Suprapubic skin (tissue), 4 donors: ENCODE results near the gene DRG2. TPM values are rescaled to one million over a fixed set of nuclear protein-coding genes. Genes with fewer than 3 reads are reported as not detected.

Source experiments
- DNase-seq, 2 donors: peaks; one replicate each; pipeline ENCODE4 v3.0.0-alpha.2; 2019; ENCODE audit warnings: low spot score in 2 of 2
- H3K27ac ChIP-seq: fragments of 200-600 bp; sonication (generic); one replicate; pipeline ENCODE4 v1.5.1; 2019
- H3K27me3 ChIP-seq: fragments of 200-600 bp; sonication (generic); one replicate; pipeline ENCODE4 v1.5.1; 2019
- H3K36me3 ChIP-seq: fragments of 200-600 bp; sonication (generic); one replicate; pipeline ENCODE4 v1.5.1; 2019
- H3K4me1 ChIP-seq: fragments of 200-600 bp; sonication (generic); one replicate; pipeline ENCODE4 v1.5.1; 2019
- H3K4me3 ChIP-seq: fragments of 200-600 bp; sonication (generic); one replicate; pipeline ENCODE4 v1.5.1; 2019; ENCODE audit warnings: mild to moderate bottlenecking
- H3K9me3 ChIP-seq: fragments of 200-600 bp; sonication (generic); one replicate; pipeline ENCODE4 v1.5.1; 2019
- EP300 ChIP-seq: sonication (generic); formaldehyde crosslinking; IDR thresholded peaks from one replicate; pipeline ENCODE4 v1.6.1; 2017; ENCODE audit warnings: antibody characterized with exemption
- POLR2A ChIP-seq, 2 donors: fragments of 450-650 bp; IDR thresholded peaks; one replicate each; pipeline ENCODE4 v1.6.1; 2017; ENCODE audit warnings: antibody characterized with exemption in 2 of 2, mild to moderate bottlenecking in 2 of 2, moderate library complexity in 2 of 2
- POLR2AphosphoS5 ChIP-seq, 3 donors: sonication (generic); formaldehyde crosslinking; IDR thresholded peaks; one replicate each; pipeline ENCODE4 v1.6.1; 2017; ENCODE audit warnings: antibody characterized with exemption in 3 of 3
- WGBS: methylation state at CpG from one replicate; pipeline ENCODE4 v1.1.5; 2018; 5-methylcytosine and 5-hydroxymethylcytosine counted together
- total RNA-seq, 4 donors: library from RNA; depleted of rRNA; stranded (reverse); fragments of >200 nt; gene quantifications; one replicate each; pipeline ENCODE4 v1.1.0, GENCODE V29; 2016
- TF ChIP-seq, protein P1 (sequence below), 2 donors: fragments of 200-600 bp in 1 of 2; fragments of 450-650 bp in 1 of 2; sonication (generic) in 1 of 2; IDR thresholded peaks; one replicate each; pipeline ENCODE4 v1.5.1; 2016 to 2019; ENCODE audit warnings: antibody characterized with exemption in 2 of 2, mild to moderate bottlenecking in 1 of 2, moderate library complexity in 1 of 2

Gene DRG2
- total RNA-seq, 4 donors from 2014 or later: 34.6 to 44.0 (median 37.9) TPM

DNA sequence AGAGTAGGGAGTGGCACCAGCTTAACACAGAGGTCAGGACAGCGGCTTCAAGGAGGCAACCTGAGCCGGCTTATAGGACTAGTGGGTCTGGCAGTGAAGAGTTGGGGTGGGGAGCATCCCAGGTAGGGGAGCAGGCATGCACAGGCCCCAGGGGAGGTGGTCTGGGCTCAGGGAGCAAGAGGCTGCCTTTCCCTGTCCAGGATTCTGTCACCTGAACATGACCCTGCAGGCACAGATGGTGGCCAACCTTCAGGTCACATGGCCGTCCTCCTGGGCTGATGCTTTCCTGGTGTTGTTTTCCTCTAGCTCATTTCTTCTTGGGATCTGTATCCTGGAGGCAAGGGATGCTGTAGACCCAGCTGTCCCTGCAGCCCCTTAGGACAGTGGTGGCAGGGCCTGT, 17.3 kb downstream of the DRG2 start:
- WGBS: 85% methylated on average over 3 of the region's 3 CpGs
- DNase-seq: no peak
- Histone ChIP-seq H3K36me3 (peaks cover 72% of the 10 kb centered on the region), H3K27ac (no peak overlapping the region), H3K4me3 (no peak overlapping the region), H3K27me3 (no peaks in the 10 kb centered on the region), H3K9me3 (no peaks in the 10 kb centered on the region), H3K4me1 (no peaks in the 10 kb centered on the region)
- TF ChIP-seq EP300 (no peak), POLR2AphosphoS5 (IDR thresholded peaks at IDR 0.05) (no peak), POLR2A (IDR thresholded peaks at IDR 0.05) (no peak)

DNA sequence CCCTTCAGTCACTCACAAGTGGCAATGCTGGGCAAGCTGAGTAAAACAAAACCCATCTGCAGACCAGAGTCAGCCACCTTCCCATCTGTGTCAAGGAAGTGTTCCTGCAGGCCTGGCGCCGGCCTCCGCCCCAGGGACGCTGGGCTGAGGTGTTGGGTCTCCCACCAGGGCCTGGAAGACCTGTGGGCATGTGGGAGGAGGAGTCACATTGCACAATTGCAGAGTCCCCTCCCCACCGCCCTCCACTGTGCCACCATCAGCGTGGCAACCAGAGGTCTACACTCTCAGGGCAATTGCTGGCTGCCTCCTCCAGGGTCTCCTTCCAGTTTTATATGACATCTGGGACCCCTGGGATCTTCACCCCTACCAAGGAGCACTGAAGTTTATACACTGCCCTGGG, 17.8 kb downstream of the DRG2 start:
- Histone ChIP-seq H3K27ac (no peak overlapping the region), H3K4me1 (no peaks in the 10 kb centered on the region), H3K9me3 (no peaks in the 10 kb centered on the region), H3K36me3 (peaks cover 66% of the 10 kb centered on the region), H3K4me3 (no peak overlapping the region), H3K27me3 (no peaks in the 10 kb centered on the region)
- no peak for DNase-seq
- TF ChIP-seq POLR2AphosphoS5 (IDR thresholded peaks at IDR 0.05) (no peak), EP300 (no peak), POLR2A (IDR thresholded peaks at IDR 0.05) (no peak)
- TF ChIP-seq, protein P1, sequence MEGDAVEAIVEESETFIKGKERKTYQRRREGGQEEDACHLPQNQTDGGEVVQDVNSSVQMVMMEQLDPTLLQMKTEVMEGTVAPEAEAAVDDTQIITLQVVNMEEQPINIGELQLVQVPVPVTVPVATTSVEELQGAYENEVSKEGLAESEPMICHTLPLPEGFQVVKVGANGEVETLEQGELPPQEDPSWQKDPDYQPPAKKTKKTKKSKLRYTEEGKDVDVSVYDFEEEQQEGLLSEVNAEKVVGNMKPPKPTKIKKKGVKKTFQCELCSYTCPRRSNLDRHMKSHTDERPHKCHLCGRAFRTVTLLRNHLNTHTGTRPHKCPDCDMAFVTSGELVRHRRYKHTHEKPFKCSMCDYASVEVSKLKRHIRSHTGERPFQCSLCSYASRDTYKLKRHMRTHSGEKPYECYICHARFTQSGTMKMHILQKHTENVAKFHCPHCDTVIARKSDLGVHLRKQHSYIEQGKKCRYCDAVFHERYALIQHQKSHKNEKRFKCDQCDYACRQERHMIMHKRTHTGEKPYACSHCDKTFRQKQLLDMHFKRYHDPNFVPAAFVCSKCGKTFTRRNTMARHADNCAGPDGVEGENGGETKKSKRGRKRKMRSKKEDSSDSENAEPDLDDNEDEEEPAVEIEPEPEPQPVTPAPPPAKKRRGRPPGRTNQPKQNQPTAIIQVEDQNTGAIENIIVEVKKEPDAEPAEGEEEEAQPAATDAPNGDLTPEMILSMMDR (IDR thresholded peaks at IDR 0.05): no peak
- 82% methylated on average over 6 of the region's 6 CpGs for WGBS

DNA sequence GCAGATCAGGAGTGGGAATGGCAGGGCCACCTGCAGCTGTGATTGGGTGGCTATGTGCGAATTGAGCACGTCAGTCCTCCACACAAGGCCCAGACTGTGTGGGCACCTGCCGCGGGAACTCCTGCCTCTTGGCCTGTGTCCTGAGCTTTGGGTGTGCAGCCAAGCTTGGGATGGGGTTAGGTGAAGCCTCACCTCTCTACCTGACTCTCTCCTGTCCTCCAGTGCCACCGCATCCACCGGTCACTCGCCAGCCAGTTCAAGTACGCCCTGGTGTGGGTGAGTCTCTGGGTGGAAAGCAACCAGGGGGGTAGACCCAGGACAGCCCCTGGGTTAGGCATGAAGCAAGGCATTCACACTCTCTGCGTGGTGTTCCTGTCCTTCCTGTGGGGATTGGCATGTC, 18.5 kb downstream of the DRG2 start:
- Histone ChIP-seq H3K27me3 (no peaks in the 10 kb centered on the region), H3K4me1 (no peaks in the 10 kb centered on the region), H3K4me3 (no peak overlapping the region), H3K27ac (no peak overlapping the region), H3K9me3 (no peaks in the 10 kb centered on the region), H3K36me3 (peaks cover 60% of the 10 kb centered on the region)
- no peak for TF ChIP-seq EP300
- TF ChIP-seq POLR2AphosphoS5 (IDR thresholded peaks at IDR 0.05): no peak
- TF ChIP-seq POLR2A (IDR thresholded peaks at IDR 0.05): no peak
- TF ChIP-seq, protein P1 (IDR thresholded peaks at IDR 0.05): no peak
- DNase-seq: no peak
- 80% methylated on average over 8 of the region's 9 CpGs for whole genome bisulfite sequencing

DNA sequence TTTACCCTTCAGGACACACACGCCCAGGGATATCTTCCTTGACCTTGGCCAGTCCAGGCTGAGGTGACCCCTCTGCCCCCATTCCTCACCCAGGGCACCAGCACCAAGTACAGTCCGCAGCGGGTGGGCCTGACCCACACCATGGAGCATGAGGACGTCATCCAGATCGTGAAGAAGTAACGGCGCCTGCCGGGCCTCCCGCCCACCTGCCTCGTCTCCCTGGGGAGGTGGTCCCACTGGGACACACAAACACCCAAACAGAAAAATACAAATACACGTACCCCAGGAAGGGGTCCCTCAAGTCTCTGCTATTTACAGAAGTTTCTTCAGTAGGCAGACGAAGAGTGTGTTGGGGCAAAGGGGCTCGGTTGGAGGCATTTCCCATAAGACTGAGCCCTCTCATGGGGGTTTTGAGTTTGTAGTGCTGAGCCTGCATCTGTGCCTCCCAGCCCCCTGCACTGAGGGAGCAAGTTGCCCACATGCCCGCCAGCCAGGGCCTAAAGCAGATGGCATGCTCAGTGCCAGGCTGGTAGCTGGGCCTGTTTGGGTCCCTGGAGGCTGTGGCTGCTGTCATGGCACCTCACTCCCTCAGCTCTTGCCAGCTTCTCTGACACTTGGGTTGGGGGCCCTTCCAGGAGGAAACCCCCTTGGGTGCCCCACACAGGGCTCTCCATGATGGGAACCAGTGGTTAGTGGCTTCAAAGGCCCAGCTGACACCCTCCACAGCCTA, 19.5 kb downstream of the DRG2 start:
- no peak for DNase-seq
- H3K27me3 ChIP-seq: no peaks in the 10 kb centered on the region
- 84% methylated on average over 5 of the region's 14 CpGs for WGBS
- no peak overlapping the region for H3K27ac ChIP-seq
- TF ChIP-seq, protein P1 (IDR thresholded peaks at IDR 0.05): no peak
- no peak for TF ChIP-seq POLR2A (IDR thresholded peaks at IDR 0.05)
- no peak for TF ChIP-seq POLR2AphosphoS5 (IDR thresholded peaks at IDR 0.05)
- no peak overlapping the region for H3K4me3 ChIP-seq
- no peaks in the 10 kb centered on the region for H3K9me3 ChIP-seq
- peaks cover 50% of the 10 kb centered on the region for H3K36me3 ChIP-seq
- no peaks in the 10 kb centered on the region for H3K4me1 ChIP-seq

DNA sequence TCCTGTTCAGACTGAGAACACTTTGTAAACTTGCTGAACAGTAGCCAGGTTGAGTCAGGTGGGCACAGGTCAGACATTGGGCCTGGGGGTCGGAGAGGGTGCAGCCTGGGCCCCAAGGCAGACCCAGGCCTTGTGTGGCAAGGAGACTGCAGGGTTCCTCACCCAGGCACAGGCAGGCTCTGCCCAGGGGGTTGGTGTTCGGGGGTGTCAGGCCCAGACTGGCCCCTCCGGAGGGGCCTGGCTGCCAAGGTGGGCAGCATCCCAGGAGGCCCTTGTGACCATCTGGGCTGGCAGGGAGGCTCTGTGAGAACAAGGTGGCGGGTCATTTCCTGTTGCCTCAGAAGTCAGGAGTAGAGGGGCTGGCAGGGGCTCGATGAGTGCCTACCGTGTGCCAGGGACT, 20.2 kb downstream of the DRG2 start:
- TF ChIP-seq POLR2AphosphoS5 (IDR thresholded peaks at IDR 0.05): no peak
- no peak for TF ChIP-seq POLR2A (IDR thresholded peaks at IDR 0.05)
- TF ChIP-seq, protein P1 (IDR thresholded peaks at IDR 0.05): no peak
- no peak for TF ChIP-seq EP300
- no peak overlapping the region for H3K4me3 ChIP-seq
- no peaks in the 10 kb centered on the region for H3K4me1 ChIP-seq
- no peak overlapping the region for H3K27ac ChIP-seq
- H3K36me3 ChIP-seq: peaks cover 46% of the 10 kb centered on the region
- DNase-seq: no peak
- WGBS: 79% methylated on average over 3 of the region's 6 CpGs
- no peaks in the 10 kb centered on the region for H3K9me3 ChIP-seq
- H3K27me3 ChIP-seq: no peaks in the 10 kb centered on the region
